Sciatic nerve (tissue), 2 donors: ENCODE results near the gene TST. TPM values are rescaled to one million over a fixed set of nuclear protein-coding genes. Genes with fewer than 3 reads are reported as not detected.
"Not testable (repeated sequence)": the region's sequence is repeated elsewhere in the genome, so short reads cannot be mapped to it uniquely, and the experiment has no call there.

Experiments used
- ATAC-seq: fragments of 200-7000 bp; cut with Tn5 transposase; one replicate; pipeline ENCODE4 v1.9.1; 2020; ENCODE audit warnings: mild to moderate bottlenecking, moderate library complexity
- DNase-seq: peaks from one replicate; pipeline ENCODE4 v3.0.0-alpha.2; 2020; ENCODE audit warnings: low spot score
- intact Hi-C: fragments of 100-400 bp; cut with DNase I; formaldehyde crosslinking; loops from one replicate; pipeline ENCODE4 v1.14.2; 2022
- total RNA-seq: library from RNA; stranded (reverse); fragmentation: NEBNext Ultra II Directional; extraction: Animal tissue kit (Norgen Biotek cat#: 25700); gene quantifications from one replicate; pipeline ENCODE4 v1.2.1, GENCODE V29; 2021
- donor health status: DM: no; HTN: no; CAD: no.
- donor health status: DM: no; HTN: no; CAD: no.

TST gene
- total RNA-seq, 1 donor from 2014 or later: 20.6 TPM

DNA sequence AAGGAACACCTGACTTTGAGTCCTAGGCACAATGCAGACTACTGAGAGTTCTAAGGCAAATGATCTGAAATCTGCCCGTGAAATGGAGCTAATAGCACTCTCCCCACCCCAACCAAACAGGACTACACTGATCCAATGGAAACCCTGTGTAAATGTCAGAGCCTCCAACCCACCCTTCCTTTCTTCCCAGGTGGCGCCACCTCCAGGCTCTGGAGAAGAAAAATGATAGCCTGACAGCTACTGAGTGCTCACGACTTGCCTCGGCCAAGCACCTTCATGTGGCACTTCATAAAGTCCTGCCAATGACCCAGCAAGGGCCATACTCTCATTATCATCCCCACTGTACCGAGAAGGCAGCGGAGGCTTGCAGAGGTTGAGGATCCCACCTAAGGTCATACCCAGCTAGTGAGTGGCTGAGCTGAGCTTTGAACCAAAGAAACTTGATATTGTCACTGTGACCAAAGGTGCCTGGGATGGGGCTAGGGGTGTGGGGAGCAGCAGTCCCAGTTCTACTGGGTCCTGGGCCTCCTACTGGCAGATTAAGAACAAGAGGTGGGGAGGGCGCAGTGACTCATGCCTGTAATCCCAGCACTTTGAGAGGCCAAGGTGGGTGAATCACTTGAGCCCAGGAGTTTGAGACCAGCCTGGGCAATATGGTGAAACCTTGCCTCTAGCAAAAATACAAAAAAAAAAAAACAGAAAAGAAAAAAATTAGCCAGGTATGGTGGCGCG lies 20.5 kb downstream of the TST start:
- intact Hi-C loops: no loop called here
- no peak for ATAC-seq
- no peak for DNase-seq

DNA sequence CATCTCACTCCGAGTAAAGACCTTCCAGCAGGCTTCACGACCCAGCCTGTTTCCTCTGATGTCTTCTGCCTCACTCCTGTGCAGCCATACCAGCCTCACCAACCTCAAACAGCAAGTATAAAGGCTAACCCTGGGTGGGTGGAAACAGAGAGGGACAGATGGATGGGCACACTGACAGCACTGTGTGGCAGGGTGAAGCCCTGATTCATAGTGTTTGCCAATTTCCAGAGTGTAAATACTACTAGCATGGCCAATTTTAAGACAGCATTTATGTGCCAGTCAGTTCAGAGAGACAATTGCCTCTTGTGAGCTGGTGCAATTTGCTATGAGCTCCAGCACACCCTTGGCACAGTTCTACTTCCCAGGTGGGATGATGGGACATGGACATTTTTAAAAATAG lies 21.5 kb downstream of the TST start:
- no peak for ATAC-seq
- DNase-seq: no peak
- intact Hi-C loops: no loop called here

DNA sequence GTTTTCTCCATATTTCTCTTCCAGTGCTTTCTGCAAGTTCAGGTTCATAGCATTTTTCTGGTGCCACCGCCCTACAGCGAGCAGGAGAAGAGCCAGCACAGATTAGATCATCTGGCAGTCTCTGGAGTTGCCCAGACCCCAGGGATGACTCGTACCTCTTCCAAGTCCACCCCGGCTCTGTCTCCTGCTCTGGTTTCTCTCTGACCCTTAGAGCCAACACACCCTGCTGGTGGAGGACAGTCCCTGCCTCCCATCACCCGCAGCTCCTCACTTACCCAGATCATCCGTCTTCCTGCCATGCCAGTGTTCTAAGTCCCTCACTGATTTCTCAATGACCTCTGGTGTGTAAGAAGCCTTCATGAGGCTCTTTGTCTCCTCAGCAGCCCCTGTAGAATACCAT lies 28.0 kb downstream of the TST start:
- intact Hi-C loops: no loop called here
- no peak for DNase-seq
- no peak for ATAC-seq

DNA sequence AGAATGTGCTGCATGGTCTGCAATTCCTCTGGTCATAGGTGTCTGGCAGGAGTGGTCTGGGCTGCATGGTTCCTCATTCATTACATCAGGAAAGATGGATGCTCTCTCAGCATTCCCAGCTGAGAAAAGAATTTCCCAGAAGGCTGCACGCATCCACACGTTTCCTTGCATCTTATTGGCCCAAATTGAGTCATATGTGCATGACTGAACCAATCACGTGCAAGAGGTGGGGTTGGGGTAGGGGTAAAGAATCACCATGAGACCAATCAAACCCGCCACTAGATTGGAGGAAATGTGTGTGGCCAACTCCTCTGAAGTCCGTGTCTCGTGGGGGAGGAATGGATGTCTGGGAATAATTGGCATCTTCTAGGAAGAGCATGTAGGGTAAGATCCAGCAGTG lies 28.8 kb downstream of the TST start:
- no peak for ATAC-seq

DNA sequence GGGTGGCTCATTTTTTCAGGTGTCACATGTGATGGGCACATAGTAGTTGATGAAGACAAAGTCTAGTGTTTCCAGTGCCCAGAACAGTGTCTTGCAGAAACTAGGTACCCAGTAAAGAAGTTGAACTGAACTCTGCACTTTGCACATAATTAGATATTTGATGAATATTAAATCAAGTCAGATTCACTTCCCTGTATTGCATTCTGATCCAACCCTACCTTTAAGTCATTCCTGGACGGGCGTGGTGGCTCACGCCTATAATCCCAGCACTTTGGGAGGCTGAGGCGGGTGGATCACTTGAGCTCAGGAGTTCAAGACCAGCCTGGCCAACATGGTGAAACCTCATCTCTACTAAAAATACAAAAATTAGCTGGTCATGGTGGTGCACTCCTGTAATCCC lies 30.2 kb downstream of the TST start:
- intact Hi-C loops, DNase-seq, ATAC-seq: not testable (repeated sequence)

More for the DNA sequence above, 28.8 kb downstream of the TST start:
- intact Hi-C loops: no loop called here
- DNase-seq: no peak

DNA sequence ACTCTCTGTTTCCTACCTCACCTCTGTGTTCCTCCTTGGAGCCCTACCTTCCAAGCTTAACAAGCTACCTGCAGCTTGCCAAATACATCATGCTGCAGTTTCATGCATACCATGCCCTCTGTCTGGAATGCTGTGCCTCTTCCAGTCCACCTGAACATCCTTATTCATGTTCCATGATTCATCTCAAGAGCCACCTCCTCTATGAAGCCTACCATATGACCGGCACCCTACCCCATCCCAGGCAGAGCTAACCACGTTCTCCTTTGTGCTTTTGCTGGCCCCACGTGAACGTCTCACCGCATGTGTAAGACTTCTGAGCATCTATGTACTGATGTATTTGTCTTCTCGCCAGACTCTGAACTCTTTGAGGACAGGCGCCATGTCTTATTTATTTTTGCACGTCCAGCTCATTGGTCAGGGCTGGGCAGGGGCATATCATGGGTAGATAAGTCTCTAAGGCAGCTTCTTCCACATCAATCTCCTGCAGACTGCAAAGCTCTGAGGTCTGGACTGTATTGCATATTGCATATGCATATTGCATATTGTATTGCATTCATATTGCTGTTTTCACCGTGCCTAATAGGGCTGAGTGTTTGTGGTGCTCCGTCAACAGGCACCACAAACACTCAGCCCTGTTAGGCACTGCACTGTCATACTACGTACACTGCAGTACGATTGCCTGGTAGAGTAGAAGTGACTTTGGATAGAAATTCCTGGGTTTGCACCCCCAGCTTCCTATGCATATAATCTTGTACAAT lies 31.0 kb downstream of the TST start:
- ATAC-seq (no peak), DNase-seq (no peak)
- intact Hi-C loops: no loop called here

DNA sequence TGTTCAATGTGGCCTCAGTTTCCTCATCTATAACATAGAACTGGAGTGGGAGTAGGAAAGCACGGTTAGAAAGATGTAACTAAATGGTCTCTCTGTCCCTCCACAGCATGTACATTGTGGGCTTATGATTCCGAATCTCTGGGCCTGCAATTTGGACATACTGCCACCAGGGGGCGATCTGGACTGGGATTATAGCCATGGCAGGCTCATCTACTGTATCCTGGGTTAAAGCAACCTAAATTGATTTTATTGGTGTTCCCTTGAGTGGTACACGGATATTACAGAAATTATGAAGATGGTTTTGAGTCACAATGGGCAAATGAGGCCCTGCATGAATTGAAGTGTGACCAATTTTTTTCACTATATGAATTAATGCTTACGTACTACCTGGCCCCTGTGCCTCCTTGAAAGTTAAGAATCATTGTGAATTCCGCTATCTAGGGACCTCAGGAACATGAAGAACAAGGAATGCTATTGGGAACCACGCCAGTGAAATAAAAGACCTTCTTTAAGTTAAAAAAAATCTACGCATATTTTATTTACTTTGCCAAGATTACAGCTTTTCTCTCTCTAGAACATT lies 32.9 kb downstream of the TST start:
- intact Hi-C loops: no loop called here
- DNase-seq: no peak

DNA sequence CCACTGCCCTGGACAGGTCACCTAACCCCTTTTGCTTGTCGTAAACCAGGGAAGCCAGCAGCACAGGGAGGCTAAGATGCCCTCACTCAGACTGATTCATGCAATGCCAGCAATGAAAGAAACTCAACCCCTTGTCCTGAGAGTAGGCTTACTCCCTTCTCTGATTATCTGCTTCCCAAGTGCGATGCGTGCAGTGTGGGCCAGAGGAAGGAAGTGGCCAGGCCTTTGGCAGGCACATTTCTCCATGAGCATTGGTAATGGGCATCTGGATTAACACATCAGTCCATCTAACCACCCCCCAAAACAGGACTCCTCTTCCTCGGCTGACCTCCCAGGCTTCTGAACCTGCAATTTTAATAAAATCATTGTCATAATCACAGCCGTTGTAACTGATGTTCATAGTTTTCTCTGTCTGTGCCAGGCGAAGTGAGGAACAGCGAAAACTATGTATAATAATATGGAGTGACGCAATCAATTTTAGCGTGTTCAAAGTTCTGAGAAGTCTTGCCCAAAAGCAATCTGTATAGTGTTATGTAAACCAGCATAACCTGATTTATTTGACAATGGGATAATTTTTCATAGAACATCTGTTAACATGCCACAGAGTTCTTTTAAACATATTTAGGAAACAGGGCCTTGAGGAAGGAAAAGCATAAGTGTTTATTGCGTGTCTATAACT lies 33.9 kb downstream of the TST start:
- intact Hi-C loops: no loop called here
- no peak for ATAC-seq

More for the DNA sequence above, 32.9 kb downstream of the TST start:
- ATAC-seq: no peak

DNA sequence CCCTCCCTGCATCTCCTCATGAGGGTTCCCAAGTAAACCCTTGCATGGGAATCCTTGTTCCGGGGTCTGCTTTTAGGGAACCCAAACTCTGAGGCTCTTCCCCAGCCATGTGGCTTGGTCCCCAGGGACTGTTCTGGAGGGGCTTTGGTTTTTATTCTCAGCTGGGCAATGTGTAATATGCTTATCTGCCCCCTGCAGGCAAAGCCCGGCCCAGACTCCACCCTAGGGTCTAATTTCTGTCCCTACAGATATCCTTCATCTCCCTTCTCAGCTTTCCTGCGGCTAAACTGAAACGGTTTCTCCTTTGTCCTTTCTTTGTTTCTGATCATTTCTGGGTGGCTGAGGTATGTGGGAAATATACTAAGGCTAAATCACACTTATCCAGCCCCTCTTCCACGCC lies 37.1 kb downstream of the TST start:
- intact Hi-C loops: loop anchor here (5.0 kb wide), 1 partner anchor 200 kb away; no protein-coding TSS in a partner anchor
- ATAC-seq (no peak), DNase-seq (no peak)

More for the DNA sequence above, 33.9 kb downstream of the TST start:
- DNase-seq: no peak

DNA sequence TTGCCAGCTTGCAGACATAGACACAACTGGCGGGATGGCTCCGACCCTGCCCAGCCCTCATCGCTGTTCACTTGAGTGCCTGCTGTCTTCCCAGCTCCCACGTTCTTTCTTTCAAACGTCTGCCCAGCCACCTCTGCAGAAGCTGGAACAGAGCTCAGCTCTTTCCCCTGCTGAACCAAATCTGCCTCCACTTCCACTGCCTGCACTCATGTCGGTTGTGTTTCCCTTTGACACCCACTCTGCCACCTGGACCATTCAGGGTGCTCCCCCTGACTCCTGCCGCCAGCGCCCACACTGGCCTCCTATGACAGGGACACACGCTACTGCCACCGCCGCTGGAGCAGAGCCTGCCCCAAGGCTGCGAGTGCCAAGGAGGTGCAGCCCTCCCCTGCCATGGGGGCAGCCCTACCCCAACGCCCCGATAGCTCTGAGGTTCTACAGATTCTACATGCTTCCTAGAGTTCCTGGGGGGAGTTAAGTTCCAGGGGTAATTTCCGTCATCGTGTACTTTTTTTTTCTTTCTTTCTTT lies 37.9 kb downstream of the TST start:
- DNase-seq: no peak
- intact Hi-C loops: loop anchor here (5.0 kb wide), 1 partner anchor 199 kb away; no protein-coding TSS in a partner anchor
- ATAC-seq: no peak

DNA sequence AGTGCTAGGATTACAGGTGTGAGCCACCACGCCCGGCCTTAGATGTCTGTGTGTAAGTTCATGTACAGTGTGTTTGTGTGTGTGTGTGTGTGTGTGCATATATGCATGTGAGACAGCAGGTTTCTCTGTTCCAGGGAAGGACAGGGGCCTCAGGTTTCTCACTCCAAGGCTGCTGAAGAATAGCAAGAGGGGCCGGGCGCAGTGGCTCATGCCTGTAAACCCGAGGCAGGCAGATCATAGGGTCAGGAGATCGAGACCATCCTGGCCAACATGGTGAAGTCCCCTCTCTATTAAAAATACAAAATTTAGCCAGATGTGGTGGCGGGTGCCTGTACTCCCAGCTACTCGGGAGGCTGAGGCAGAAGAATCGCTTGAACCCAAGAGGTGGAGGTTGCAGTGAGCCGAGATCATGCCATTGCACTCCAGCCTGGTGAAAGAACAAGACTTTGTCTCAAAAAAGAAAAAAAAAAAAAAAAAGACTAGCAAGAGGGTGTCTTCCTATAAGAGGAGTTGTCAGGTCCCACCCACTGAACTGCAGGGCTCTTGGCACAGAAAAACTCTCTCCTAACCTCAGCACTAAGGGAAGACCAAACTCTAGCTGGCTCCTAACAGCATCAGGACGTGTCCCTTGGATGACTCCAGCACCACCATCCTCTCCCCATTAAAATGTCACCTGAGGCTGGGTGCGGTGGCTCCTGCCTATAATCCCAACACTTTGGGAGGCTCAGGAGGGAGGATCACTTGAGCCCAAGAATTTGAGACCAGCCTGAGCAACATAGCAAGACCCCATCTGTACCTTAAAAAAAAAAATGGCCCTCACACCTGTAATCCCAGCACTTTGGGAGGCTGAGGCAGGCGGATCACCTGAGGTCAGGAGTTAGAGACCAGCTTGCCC lies 40.0 kb downstream of the TST start:
- ATAC-seq (no peak), DNase-seq (no peak)
- intact Hi-C loops: no loop called here

DNA sequence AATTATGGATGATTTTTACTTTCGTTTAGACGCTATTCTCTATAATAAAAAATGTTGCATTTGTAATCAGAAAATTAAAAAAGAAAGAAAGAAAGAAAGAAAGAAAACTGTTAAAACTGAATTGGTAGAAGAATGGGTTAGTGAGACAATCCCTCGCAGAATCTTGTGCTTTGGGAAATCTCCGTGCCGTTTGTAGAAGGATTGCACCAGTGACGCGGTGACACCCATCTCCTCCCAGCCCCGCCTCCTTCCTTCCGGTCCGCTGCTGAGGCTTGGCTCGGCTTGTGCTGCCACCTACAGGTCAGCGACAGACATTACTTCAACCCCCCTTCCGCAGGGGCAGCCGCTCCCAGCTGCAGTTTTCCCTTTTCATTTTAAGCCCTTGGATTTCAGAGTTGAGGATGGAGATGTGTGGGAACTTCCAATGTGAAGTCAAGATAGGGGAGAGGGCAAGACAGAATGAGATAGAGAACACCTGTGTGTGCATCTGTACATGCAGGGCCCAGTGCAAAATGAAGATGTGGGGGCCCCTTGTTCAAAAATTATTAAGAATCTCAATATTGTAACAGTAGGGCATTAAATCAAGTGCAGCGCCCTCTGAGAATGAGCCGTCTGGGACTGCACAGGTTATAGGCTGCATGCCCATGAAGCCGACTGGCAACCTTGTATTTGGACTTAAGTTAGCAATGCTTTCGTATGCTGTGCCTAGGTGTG lies 41.1 kb downstream of the TST start:
- intact Hi-C loops: no loop called here
- peak; percentile 98 for ATAC-seq
- DNase-seq: peak; percentile 94

DNA sequence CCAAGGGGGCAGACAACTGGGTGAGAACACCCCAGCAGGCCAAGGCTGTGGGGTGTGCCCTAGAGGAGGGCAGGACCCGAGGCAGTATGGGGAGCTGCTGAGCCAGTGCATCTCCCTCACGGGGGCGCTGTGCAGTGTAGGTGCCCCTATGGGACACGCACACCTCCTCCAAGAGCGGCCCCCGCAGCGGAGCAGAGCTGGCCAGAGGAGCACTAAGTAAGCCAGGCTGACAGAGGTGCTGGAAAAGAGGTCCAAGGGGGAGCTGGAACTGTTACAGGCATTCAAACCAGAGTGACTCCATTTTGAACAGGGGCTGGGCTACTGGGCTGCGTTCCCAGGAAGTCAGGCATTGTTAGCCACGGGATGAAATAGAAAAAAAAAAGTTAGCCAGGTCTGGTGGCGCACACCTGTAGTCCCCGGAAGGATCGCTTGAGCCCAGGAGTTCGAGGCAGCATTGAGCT lies 41.8 kb downstream of the TST start:
- ATAC-seq: peak; percentile 70
- intact Hi-C loops: no loop called here
- DNase-seq: peak; percentile 75

DNA sequence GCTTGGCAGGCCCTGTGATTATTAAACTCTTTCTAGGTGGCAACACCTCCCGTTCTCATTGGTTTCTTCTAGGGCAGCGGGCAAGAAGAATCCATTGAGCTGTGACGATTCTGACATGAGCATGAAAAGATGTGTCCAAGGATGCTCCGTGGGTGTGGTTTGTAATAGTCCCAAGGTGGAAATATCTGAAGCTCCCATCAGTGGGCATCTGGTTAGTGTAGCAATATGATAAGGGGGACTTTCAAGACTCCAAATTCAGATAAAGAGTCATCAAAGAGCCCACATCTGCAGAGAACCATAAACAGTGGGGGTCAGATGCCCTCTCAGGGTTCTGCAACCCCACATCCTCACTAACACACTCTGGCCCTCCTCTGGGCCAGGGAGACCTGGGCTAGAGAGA lies 42.6 kb downstream of the TST start:
- intact Hi-C loops: no loop called here
- no peak for ATAC-seq
- DNase-seq: no peak

DNA sequence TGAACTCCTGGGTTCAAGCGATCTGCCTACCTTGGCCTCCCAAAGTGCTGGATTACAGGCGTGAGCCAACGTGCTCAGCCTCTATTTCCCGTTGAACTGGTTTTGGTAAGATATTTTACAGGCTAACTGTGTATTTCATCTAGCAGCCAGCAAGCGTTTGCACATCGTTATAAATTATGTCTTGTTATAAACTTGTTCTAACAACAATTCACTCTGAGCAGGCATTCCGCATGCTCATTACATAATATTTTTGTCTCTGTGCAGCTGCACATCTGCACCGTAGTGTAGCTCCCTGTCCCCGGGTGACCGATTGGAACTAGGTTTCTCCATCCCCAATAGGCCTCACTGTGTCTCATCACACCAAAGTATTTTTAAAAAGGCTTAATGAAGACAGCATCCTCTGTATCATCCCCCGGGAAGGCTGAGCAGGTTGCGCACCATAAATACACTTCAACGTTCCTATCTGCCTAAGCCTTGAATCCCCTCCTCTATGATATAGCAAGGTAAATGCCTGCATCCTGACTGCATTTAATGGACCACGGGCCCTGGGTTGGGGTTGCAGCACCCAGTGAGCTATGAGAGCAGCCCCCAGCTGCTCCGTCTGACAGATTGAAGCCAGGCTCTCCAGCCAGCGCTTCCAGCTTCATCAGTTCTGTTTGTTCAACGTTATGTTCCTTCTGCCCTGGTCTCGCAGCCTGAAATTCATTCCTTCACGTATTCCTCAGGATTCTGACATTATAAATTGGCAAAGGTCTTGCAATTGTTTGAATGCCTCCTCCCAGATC lies 47.7 kb downstream of the TST start:
- ATAC-seq (no peak), DNase-seq (no peak)
- intact Hi-C loops: no loop called here

DNA sequence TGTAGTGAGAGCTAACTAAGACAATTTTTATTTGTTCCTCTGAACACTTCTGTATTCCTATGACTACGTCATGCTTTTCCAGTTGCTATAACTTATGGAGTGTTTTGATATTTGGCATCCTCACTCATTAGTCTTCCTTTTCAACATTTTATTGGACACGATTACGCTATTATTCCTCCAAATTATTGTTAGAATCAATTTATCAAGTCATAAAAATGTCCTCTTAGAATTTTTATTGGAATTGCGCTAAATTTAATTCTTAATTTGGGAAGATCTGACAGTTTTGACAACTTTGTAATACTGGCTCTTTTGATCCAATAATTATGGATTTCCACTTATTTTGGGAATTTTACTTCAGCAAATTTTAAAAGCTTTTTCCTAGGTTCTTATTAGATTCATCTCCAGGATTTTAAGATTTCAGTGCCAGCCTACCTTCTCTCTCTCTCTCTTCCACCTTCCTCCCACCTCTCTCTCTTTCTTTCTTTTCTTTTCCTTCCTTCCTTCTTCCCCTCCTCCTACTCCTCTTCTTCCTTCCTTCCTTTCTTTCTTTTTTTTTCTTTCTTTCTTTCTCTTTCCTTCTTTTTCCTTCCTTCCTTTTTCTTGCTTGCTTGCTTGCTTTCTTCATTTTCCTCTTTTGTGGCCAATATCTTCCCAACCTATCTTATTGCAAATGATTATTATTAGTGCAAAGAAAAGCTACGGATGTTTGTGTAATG lies 50.8 kb downstream of the TST start:
- intact Hi-C loops: no loop called here
- ATAC-seq: no peak

More for the DNA sequence above, 50.8 kb downstream of the TST start:
- DNase-seq: no peak
